Keratinocyte (primary cell): ENCODE data around the gene CIB4. TPM values are rescaled to one million over a fixed set of nuclear protein-coding genes. Genes with fewer than 3 reads are reported as not detected.

Experiments
- DNase-seq: peaks from one replicate; pipeline ENCODE4 v3.0.0-alpha.2; 2011; ENCODE audit warnings: low read depth, missing footprints, low spot score
- FAIRE-seq: peaks from 2 replicates; lab custom pipeline; 2011; peaks lifted over from hg19 to GRCh38; lab: Jason Lieb, UNC
- H2AFZ ChIP-seq: 2 replicates; pipeline ENCODE4 v1.6.0; 2012; ENCODE audit warnings: low read length, control low read depth, inconsistent platforms; ENCODE audit not compliant: control insufficient read depth
- H3K27ac ChIP-seq: 2 replicates; pipeline ENCODE4 v1.5.1; 2011; ENCODE audit warnings: low read length; ENCODE audit not compliant: control insufficient read depth, insufficient read depth
- H3K27me3 ChIP-seq: 3 replicates; pipeline ENCODE4 v1.6.0; 2011; ENCODE audit warnings: low read length; ENCODE audit not compliant: control insufficient read depth, insufficient read depth; ENCODE audit errors: extremely low read depth
- H3K36me3 ChIP-seq, 2 experiments: 2 replicates in 1 of 2; 3 replicates in 1 of 2; pipeline ENCODE4 v1.5.1; 2011; ENCODE audit warnings: low read length in 2 of 2, mild to moderate bottlenecking in 1 of 2; ENCODE audit not compliant: control insufficient read depth in 2 of 2, insufficient read depth in 2 of 2; ENCODE audit errors: extremely low read depth in 1 of 2
- H3K4me1 ChIP-seq: 3 replicates; pipeline ENCODE4 v1.5.1; 2011; ENCODE audit warnings: low read length; ENCODE audit not compliant: control insufficient read depth, insufficient read depth; ENCODE audit errors: extremely low read depth
- H3K4me2 ChIP-seq: 3 replicates; pipeline ENCODE4 v1.6.0; 2011; ENCODE audit warnings: low read depth, low read length; ENCODE audit not compliant: control insufficient read depth, insufficient read depth; ENCODE audit errors: extremely low read depth
- H3K4me3 ChIP-seq, 3 experiments: fragments of 200-600 bp in 1 of 3; sonication (generic) in 1 of 3; 2 replicates in 2 of 3; 3 replicates in 1 of 3; pipeline ENCODE4 v1.5.1; 2011 to 2016; ENCODE audit warnings: low read length in 3 of 3, mild to moderate bottlenecking in 3 of 3, control low read depth in 2 of 3, inconsistent platforms in 1 of 3, low read depth in 1 of 3, mixed read lengths in 1 of 3, mixed run types in 1 of 3, moderate library complexity in 1 of 3; ENCODE audit not compliant: control insufficient read depth in 2 of 3, insufficient read depth in 2 of 3; ENCODE audit errors: extremely low read depth in 1 of 3
- H3K79me2 ChIP-seq: 2 replicates; pipeline ENCODE4 v1.6.0; 2012; ENCODE audit warnings: low read length; ENCODE audit not compliant: control insufficient read depth, insufficient read depth
- H3K9ac ChIP-seq: 3 replicates; pipeline ENCODE4 v1.6.0; 2011; ENCODE audit warnings: low read length; ENCODE audit not compliant: control insufficient read depth, insufficient read depth; ENCODE audit errors: extremely low read depth
- H3K9me1 ChIP-seq: 3 replicates; pipeline ENCODE4 v1.6.0; 2011; ENCODE audit warnings: low read length; ENCODE audit not compliant: control insufficient read depth, insufficient read depth; ENCODE audit errors: extremely low read depth
- H3K9me3 ChIP-seq: 2 replicates; pipeline ENCODE4 v1.5.1; 2012; ENCODE audit warnings: low read depth, low read length; ENCODE audit not compliant: control insufficient read depth
- H4K20me1 ChIP-seq: 3 replicates; pipeline ENCODE4 v1.6.0; 2011; ENCODE audit warnings: low read length; ENCODE audit not compliant: control insufficient read depth, insufficient read depth; ENCODE audit errors: extremely low read depth
- CTCF ChIP-seq, 3 experiments: IDR thresholded peaks in 1 of 3; conservative IDR thresholded peaks in 1 of 3; optimal IDR thresholded peaks in 1 of 3; 2 replicates in 2 of 3; 3 replicates in 1 of 3; pipeline versions ENCODE3 to v1.5.1; 2011; ENCODE audit warnings: low read length in 3 of 3, mild to moderate bottlenecking in 3 of 3, moderate library complexity in 2 of 3, control low read depth in 1 of 3, inconsistent platforms in 1 of 3; ENCODE audit not compliant: insufficient read depth in 2 of 3; ENCODE audit errors: extremely low read depth in 1 of 3
- EZH2 ChIP-seq: IDR thresholded peaks from one replicate; pipeline ENCODE4 v1.6.1; 2012; ENCODE audit warnings: inconsistent platforms, mild to moderate bottlenecking, low read length, moderate library complexity
- dilution Hi-C: fragments of 300-500 bp; cut with MboI; formaldehyde crosslinking; loops from one replicate; pipeline ENCODE4 v1.7.0; 2020; ENCODE audit warnings: low sequenced_read_pairs; ENCODE audit not compliant: extremely low pct_ligation_motif_present
- polyA plus RNA-seq, 5 experiments: library from polyadenylated mRNA; depleted of rRNA in 3 of 5; stranded (reverse) in 3 of 5; stranded (forward) in 1 of 5; unstranded in 1 of 5; fragments of >200 nt; gene quantifications; 1 replicate in 1 of 5; 2 replicates in 3 of 5; 3 replicates in 1 of 5; pipeline versions ENCODE4 v1.2.1 to v1.2.3, GENCODE V29; 2011 to 2012; ENCODE audit warnings: missing spikeins in 2 of 5, low read depth in 1 of 5, low replicate concordance in 1 of 5

CIB4 gene
- polyA plus RNA-seq, 1 donor (not counting 4 experiments of a cell fraction or from before 2014, with no cell fraction given): not detected

GRCh38 chr2:26658691-26659346 is 17.7 kb upstream of the CIB4 start:
- Histone ChIP-seq H3K27me3 (peaks cover 4% of the 10 kb centered on the region), H2AFZ (no peak overlapping the region), H3K27ac (no peak overlapping the region), H4K20me1 (no peaks in the 10 kb centered on the region), H3K79me2 (no peaks in the 10 kb centered on the region), H3K4me3 (no peak overlapping the region), H3K9me1 (no peaks in the 10 kb centered on the region), H3K9me3 (no peaks in the 10 kb centered on the region), H3K4me1 (no peaks in the 10 kb centered on the region), H3K36me3 (no peaks in the 10 kb centered on the region), H3K4me2 (no peak overlapping the region), H3K9ac (no peak overlapping the region)
- DNase-seq: no peak
- TF ChIP-seq CTCF (optimal IDR thresholded peaks at IDR 0.05 in 1 of 3, IDR thresholded peaks at IDR 0.05 in 1 of 3, conservative IDR thresholded peaks at IDR 0.05 in 1 of 3; ENCODE audit: extremely low read depth in 1 of 3, insufficient read depth in 2 of 3, low read length in 3 of 3) (no peak), EZH2 (no peak)
- dilution Hi-C loops: no loop called here
- no peak for FAIRE-seq

- H3K9ac ChIP-seq: no peak overlapping the region
- FAIRE-seq: no peak
Measured at GRCh38 chr2:26657265-26657664, 16.1 kb upstream of the CIB4 start.

More at GRCh38 chr2:26657265-26657664, 16.1 kb upstream of the CIB4 start:
- Histone ChIP-seq H3K27me3 (peaks cover 18% of the 10 kb centered on the region), H3K4me3 (no peak overlapping the region), H3K36me3 (no peaks in the 10 kb centered on the region), H3K27ac (no peak overlapping the region), H2AFZ (no peak overlapping the region), H3K4me1 (no peaks in the 10 kb centered on the region), H3K4me2 (no peak overlapping the region), H4K20me1 (no peaks in the 10 kb centered on the region), H3K9me3 (no peaks in the 10 kb centered on the region), H3K9me1 (no peaks in the 10 kb centered on the region), H3K79me2 (no peaks in the 10 kb centered on the region)
- dilution Hi-C loops: no loop called here
- TF ChIP-seq EZH2: no peak
- TF ChIP-seq CTCF (optimal IDR thresholded peaks at IDR 0.05 in 1 of 3, IDR thresholded peaks at IDR 0.05 in 1 of 3, conservative IDR thresholded peaks at IDR 0.05 in 1 of 3; ENCODE audit: extremely low read depth in 1 of 3, insufficient read depth in 2 of 3, low read length in 3 of 3): no peak
- no peak for DNase-seq
